Adrenal gland (tissue), 5 donors: Measurements from ENCODE around the gene DCAF11.

Experiments used
- CTCF ChIP-seq, 6 experiments: fragments of 450-650 bp in 4 of 6; fragments of 200-600 bp in 2 of 6; sonication (generic) in 1 of 6; IDR thresholded peaks; 1 replicate in 5 of 6; 2 replicates in 1 of 6; pipeline versions ENCODE4 v1.5.1 to v1.8.0; 2016 to 2021; ENCODE audit warnings: antibody characterized with exemption in 6 of 6, mild to moderate bottlenecking in 2 of 6, moderate library complexity in 1 of 6
- POLR2A ChIP-seq, 2 donors: fragments of 450-650 bp; IDR thresholded peaks; one replicate each; pipeline ENCODE4 v1.6.1; 2017; ENCODE audit warnings: antibody characterized with exemption in 2 of 2, mild to moderate bottlenecking in 2 of 2, moderate library complexity in 1 of 2
- donor health status: DM: no; HTN: no; CAD: no.

- TF ChIP-seq POLR2A (IDR thresholded peaks at IDR 0.05), result no peak
- no peak for TF ChIP-seq CTCF (IDR thresholded peaks at IDR 0.05)
Measured at GRCh38 chr14:24160499-24160849, 45.9 kb downstream of the DCAF11 start.
